GOT3 (cell line): ENCODE data around the gene PSMA4.
"Not testable (repeated sequence)": the region's sequence is repeated elsewhere in the genome, so short reads cannot be mapped to it uniquely, and the experiment has no call there.

Experiments
- DNase-seq: peaks from one replicate; lab custom pipeline; 2025; ENCODE audit warnings: mixed read lengths; lab: John Stamatoyannopoulos, UW

The PSMA4 gene

DNA sequence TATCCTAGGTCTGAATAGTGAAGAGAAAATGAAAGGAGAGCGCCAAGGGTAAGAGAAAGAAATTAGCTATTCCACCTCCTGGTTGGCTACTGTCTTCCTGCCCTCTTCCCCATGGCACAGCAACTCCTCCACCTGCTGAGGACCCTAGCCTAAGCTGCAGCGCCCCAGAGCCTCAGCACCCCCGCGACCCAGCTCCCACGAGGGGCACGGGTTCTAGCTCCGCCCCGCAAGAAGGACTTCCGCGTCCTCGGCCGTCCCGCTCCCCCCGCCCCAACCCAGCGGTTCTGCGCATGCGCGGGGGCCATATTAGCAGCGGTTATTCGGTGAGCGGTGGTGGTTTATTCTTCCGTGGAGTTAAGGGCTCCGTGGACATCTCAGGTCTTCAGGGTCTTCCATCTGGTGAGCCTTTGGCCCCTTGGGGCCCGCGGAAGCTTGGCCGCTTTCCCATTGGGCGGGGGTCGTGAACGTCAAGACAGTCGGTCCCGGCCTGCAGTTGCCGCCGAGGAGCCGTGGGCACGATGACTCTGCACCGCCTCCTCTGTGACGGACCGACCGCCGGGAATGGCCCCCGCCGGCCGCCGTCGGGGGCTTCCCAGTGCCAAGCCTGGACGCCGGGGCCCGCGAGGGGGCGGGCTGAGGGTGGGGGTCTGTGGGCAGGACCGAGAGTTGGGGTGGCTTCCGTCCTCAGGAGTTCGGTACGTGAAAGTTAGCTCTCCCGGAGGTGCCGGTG is at the start of gene PSMA4:
PSMA4 (plus strand) TSS at position 304 of the 730 bp plus-strand sequence. CDS start 1,484 bp downstream, outside the sequence.
- DNase-seq: peak; percentile 75

DNA sequence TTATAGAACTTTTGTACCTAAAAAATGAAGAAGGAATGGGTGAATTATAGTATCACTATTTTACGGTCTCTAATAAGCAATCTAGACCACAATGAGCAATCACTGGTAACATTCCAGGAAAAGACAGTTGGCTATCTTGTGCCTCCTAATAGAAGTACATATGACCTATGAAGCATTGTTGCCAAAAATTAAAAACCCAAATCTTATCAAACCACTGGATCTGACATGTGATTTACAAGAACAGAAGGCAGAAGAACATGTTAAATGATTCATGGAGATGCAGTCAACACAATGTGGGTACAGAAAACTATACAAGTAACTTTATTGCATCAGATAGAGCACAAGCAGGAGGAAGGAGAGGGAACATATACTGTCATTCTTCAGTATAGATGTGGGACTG is 47.4 kb upstream of the PSMA4 start:
- no peak for DNase-seq

- no peak for DNase-seq
Observed at GRCh38 chr15:78501857-78502256, 38.4 kb upstream of the PSMA4 start.

DNA sequence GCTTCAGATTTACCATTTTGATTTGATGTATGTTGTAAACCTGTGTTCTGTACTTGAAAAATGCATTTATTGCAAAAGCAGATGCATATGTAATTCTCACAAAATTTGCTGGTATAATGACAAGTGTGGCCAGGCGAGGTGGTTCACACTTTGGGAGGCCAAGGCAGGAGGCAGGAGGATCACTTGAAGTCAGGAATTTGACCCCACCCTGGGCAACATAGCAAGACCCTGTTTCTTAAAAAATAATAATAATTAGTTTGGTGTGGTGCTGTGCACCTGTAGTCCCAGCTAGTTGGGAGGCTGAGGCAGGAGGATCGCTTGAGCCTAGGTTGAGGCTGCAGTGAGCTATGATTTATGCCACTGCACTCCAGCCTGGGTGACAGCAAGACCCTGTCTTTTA is 37.6 kb upstream of the PSMA4 start:
- no peak for DNase-seq

- DNase-seq: peak; percentile 71
Observed at GRCh38 chr15:78506971-78507830, 33.0 kb upstream of the PSMA4 start, which contains the start of gene HYKK. Gene HYKK, plus strand, starts transcription at chr15:78507577. Its CDS starts 5,512 bp downstream, at chr15:78513089.

- DNase-seq: no peak
Observed at GRCh38 chr15:78507831-78508160, 32.4 kb upstream of the PSMA4 start.

DNA sequence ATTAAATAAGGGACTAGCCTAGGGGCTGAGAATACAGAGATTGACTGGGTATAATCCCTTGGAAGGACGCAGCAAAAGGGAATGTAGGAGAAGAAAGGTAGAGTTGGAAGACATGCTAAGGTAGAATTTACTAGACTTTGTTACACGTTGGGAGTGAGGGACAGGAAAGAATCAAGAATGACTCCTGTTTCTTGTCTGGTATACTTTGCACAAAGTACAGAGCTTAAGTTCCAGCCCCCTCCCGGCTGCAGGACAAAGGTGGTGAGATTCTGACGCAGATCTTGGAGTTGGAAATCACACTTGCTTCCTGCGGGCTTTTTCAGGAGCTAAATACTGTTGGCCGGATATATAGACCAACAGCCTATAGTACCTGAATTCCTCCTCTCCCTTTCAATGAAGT is 32.0 kb upstream of the PSMA4 start:
- no peak for DNase-seq

- no peak for DNase-seq
Observed at GRCh38 chr15:78509726-78510312, 30.4 kb upstream of the PSMA4 start.

DNA sequence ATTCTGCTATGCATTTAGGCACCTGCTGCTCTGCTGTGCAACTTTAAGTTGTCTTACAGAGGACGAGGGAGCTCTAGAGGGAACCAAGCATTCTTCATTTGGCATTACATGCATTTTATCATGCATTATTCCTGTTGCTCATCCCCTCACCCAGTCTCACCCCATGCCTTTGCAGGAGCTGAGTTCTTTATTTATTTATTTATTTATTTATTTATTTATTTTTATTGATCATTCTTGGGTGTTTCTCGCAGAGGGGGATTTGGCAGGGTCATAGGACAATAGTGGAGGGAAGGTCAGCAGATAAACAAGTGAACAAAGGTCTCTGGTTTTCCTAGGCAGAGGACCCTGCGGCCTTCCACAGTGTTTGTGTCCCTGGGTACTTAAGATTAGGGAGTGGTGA is 20.2 kb upstream of the PSMA4 start:
- not testable (repeated sequence) for DNase-seq

- DNase-seq: no peak
Observed at GRCh38 chr15:78524230-78524629, 16.0 kb upstream of the PSMA4 start.

GRCh38 chr15:78527325-78527724 is 12.9 kb upstream of the PSMA4 start:
- DNase-seq: no peak

DNA sequence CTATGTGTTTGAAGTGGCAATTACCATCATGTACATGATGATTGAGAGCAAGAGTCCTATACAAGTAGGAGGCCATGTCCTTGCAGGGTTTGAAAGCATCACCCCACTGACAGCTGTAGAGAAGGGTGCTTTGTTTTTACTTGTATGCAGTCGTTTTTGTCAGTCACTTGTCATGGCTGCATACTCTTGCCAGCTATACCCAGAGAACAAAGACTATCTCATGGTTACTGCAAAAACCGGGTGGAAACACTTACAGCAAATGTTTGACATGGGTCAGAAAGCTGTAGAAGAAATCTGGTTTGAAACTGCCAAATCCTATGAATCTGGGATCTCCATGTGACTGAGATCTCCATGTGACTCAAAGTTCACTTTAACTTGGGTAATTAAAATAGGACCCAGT is 6.9 kb upstream of the PSMA4 start:
- no peak for DNase-seq

DNA sequence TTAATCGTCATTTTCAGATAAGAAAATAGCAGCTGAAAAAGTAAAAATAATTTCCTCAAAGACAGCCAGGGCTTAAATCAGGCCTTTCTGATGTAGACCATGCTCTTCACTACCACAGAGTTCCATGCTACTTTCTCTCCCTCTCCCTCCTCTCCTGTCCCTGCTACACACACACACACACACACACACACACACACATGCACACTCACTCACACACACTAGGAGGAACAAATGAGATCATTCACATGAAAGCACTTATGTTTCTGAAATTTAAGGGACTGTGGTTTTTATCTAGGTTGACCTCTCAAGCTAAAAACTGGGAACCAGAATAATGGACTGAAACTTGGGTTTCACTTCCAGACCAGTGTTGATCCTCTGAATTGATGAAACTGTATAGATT is 4.1 kb upstream of the PSMA4 start:
- no peak for DNase-seq

GRCh38 chr15:78537266-78537905 is 2.9 kb upstream of the PSMA4 start:
- no peak for DNase-seq

- DNase-seq: no peak
Observed at GRCh38 chr15:78538358-78538757, 1.9 kb upstream of the PSMA4 start.

- not testable (repeated sequence) for DNase-seq
Observed at GRCh38 chr15:78539464-78540140, 642 bp upstream of the PSMA4 start.

- no peak for DNase-seq
Observed at GRCh38 chr15:78540871-78541743, 863 bp downstream of the PSMA4 start.

GRCh38 chr15:78541744-78542034 is 1.4 kb downstream of the PSMA4 start:
- no peak for DNase-seq

- DNase-seq: no peak
Observed at GRCh38 chr15:78542647-78543046, 2.4 kb downstream of the PSMA4 start.

DNA sequence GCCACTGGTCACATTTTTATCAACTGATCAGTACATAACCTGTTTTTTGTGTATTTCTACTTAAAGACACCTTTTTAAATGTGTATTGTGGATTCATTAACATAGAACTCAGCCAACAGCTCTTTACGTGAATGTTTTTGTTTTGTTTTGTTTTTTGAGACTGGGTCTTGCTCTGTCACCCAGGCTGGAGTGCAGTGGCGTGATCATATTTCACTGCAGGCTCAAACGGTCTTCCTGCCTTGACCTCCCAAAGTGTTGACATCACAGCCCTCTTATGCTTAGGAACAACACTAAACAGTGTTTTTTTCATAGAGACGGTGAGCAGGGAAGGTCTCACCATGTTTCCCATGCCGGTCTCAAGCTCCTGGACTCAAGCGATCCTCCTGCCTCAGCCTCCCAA is 9.9 kb downstream of the PSMA4 start:
- DNase-seq: no peak

DNA sequence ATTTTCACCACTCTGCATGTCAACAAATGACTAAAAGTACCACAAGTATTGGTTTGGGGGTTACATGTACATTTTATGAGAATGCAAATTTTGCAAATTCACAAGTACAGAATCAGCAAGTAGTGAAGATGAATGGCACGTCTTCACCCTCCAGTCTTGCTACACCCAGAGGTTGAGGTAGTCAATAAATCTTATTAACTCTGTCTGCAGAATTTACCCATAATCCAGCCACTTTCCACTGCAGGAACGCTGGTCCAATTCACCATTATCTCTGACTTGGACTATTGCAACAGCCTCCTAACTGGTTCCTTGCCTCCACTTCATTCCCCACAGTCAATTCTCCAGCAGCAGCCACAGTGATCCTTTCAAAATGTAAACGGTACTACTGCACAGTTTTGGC is 10.6 kb downstream of the PSMA4 start:
- DNase-seq: no peak
